PC-3 (cell line): ENCODE results near the gene MRAS. TPM values are rescaled to one million over a fixed set of nuclear protein-coding genes. Genes with fewer than 3 reads are reported as not detected.

Experiments used
- ATAC-seq: fragments of 200-7000 bp; cut with Tn5 transposase; 2 replicates; pipeline ENCODE4 v1.9.1; 2020; ENCODE audit warnings: mild to moderate bottlenecking, moderate library complexity
- BruUV-seq: library from RNA; stranded (reverse); fragments of 400-500 nt; replicated peaks from 2 replicates; lab custom pipeline; 2021; lab: Mats Ljungman, UMichigan
- CTCF ChIA-PET: fragments of 300-600 bp; sonication (Branson Sonifier 250); formaldehyde crosslinking; loops from one replicate; lab custom pipeline; 2022; ENCODE audit warnings: antibody characterized with exemption; lab: Charles Lee
- POLR2A ChIA-PET: fragments of 300-600 bp; sonication (Branson Sonifier 250); formaldehyde crosslinking; loops from one replicate; lab custom pipeline; 2022; ENCODE audit warnings: antibody characterized with exemption; ENCODE audit not compliant: unreplicated experiment; lab: Charles Lee
- DNase-seq: peaks from one replicate; pipeline ENCODE4 v3.0.0-alpha.2; 2015
- H2AFZ ChIP-seq: fragments of 300-600 bp; sonication (generic); 2 replicates; pipeline ENCODE4 v1.6.0; 2016; ENCODE audit warnings: antibody characterized with exemption, low read length
- H3F3A ChIP-seq: fragments of 300-600 bp; sonication (generic); one replicate; pipeline ENCODE4 v1.6.0; 2017; ENCODE audit warnings: antibody characterized with exemption, low read length, control low read depth, mild to moderate bottlenecking; ENCODE audit not compliant: unreplicated experiment
- H3K27ac ChIP-seq: fragments of 300-600 bp; sonication (generic); 2 replicates; pipeline ENCODE4 v1.5.1; 2016; ENCODE audit warnings: mild to moderate bottlenecking, low read length
- H3K27me3 ChIP-seq: fragments of 300-600 bp; sonication (generic); 2 replicates; pipeline ENCODE4 v1.6.1; 2016; ENCODE audit warnings: low read length, mixed read lengths
- H3K36me3 ChIP-seq: fragments of 300-600 bp; sonication (generic); 2 replicates; pipeline ENCODE4 v1.6.1; 2016; ENCODE audit warnings: low read depth, mixed run types, low read length, mixed read lengths
- H3K4me1 ChIP-seq: fragments of 300-600 bp; sonication (generic); 2 replicates; pipeline ENCODE4 v1.5.1; 2016; ENCODE audit warnings: low read length; ENCODE audit not compliant: insufficient read depth
- H3K4me2 ChIP-seq: fragments of 300-600 bp; sonication (generic); 2 replicates; pipeline ENCODE4 v1.6.0; 2016; ENCODE audit warnings: low read length
- H3K4me3 ChIP-seq: fragments of 300-600 bp; sonication (generic); 2 replicates; pipeline ENCODE4 v1.5.1; 2016; ENCODE audit warnings: mild to moderate bottlenecking, low read length, mixed read lengths
- H3K79me2 ChIP-seq: fragments of 300-600 bp; sonication (generic); 2 replicates; pipeline ENCODE4 v1.6.1; 2017; ENCODE audit warnings: low read length, mixed read lengths
- H3K9ac ChIP-seq: fragments of 300-600 bp; sonication (generic); 2 replicates; pipeline ENCODE4 v1.6.0; 2016; ENCODE audit warnings: mild to moderate bottlenecking, low read length
- H3K9me2 ChIP-seq: fragments of 300-600 bp; sonication (generic); replicated peaks from 2 replicates; pipeline ENCODE4 v1.6.1; 2016; ENCODE audit warnings: mixed run types, low read length, mixed read lengths
- H3K9me3 ChIP-seq: fragments of 300-600 bp; sonication (generic); 2 replicates; pipeline ENCODE4 v1.6.1; 2016; ENCODE audit warnings: low read length, mixed read lengths
- H4K20me1 ChIP-seq: fragments of 300-600 bp; sonication (generic); 2 replicates; pipeline ENCODE4 v1.6.1; 2016; ENCODE audit warnings: low read length, mixed read lengths
- EZH2 ChIP-seq: fragments of 300-600 bp; sonication (generic); IDR thresholded peaks from one replicate; pipeline ENCODE4 v1.6.1; 2017; ENCODE audit warnings: antibody characterized with exemption, mild to moderate bottlenecking, low read length; ENCODE audit not compliant: unreplicated experiment
- EZH2phosphoT487 ChIP-seq: fragments of 300-600 bp; sonication (generic); IDR thresholded peaks from 2 replicates; pipeline ENCODE4 v1.6.1; 2018; ENCODE audit warnings: mild to moderate bottlenecking, antibody characterized with exemption, low read length, borderline replicate concordance
- intact Hi-C: fragments of 100-400 bp; cut with micrococcal nuclease; formaldehyde crosslinking; loops from 2 replicates; pipeline ENCODE4 v1.9.0; 2023
- total RNA-seq: library from RNA; depleted of rRNA; stranded (reverse); fragments of >200 nt; gene quantifications from 2 replicates; pipeline ENCODE4 v1.2.3, GENCODE V29; 2014
- TF ChIP-seq, protein P1 (sequence below): fragments of 300-600 bp; sonication (generic); conservative IDR thresholded peaks from 2 replicates; pipeline ENCODE4 v1.5.1; 2017; ENCODE audit warnings: antibody characterized with exemption, low read depth, mild to moderate bottlenecking, low read length

The MRAS gene
- total RNA-seq, 1 experiment from 2014 or later, result 2.8 TPM

GRCh38 chr3:138338811-138339210 lies 9.6 kb upstream of the MRAS start:
- H3K9me2 ChIP-seq, result no peaks in the 10 kb centered on the region
- TF ChIP-seq EZH2 (no peak), EZH2phosphoT487 (no peak)
- TF ChIP-seq, protein P1, sequence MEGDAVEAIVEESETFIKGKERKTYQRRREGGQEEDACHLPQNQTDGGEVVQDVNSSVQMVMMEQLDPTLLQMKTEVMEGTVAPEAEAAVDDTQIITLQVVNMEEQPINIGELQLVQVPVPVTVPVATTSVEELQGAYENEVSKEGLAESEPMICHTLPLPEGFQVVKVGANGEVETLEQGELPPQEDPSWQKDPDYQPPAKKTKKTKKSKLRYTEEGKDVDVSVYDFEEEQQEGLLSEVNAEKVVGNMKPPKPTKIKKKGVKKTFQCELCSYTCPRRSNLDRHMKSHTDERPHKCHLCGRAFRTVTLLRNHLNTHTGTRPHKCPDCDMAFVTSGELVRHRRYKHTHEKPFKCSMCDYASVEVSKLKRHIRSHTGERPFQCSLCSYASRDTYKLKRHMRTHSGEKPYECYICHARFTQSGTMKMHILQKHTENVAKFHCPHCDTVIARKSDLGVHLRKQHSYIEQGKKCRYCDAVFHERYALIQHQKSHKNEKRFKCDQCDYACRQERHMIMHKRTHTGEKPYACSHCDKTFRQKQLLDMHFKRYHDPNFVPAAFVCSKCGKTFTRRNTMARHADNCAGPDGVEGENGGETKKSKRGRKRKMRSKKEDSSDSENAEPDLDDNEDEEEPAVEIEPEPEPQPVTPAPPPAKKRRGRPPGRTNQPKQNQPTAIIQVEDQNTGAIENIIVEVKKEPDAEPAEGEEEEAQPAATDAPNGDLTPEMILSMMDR, result no peak
- CTCF ChIA-PET, result no interaction called here
- BruUV-seq, result no TSS peak
- H3K79me2 ChIP-seq, result no peaks in the 10 kb centered on the region
- POLR2A ChIA-PET, result no interaction called here
- DNase-seq (no peak), ATAC-seq (no peak)
- H4K20me1 ChIP-seq, result no peaks in the 10 kb centered on the region
- H3K27ac ChIP-seq, result no peak overlapping the region
- no peaks in the 10 kb centered on the region for H3K27me3 ChIP-seq
- H3K4me3 ChIP-seq, result no peak overlapping the region
- H3K36me3 ChIP-seq, result no peaks in the 10 kb centered on the region
- no peaks in the 10 kb centered on the region for H3F3A ChIP-seq
- no peak overlapping the region for H2AFZ ChIP-seq
- H3K4me1 ChIP-seq, result no peaks in the 10 kb centered on the region
- no peak overlapping the region for H3K4me2 ChIP-seq
- no peak overlapping the region for H3K9ac ChIP-seq
- H3K9me3 ChIP-seq, result no peaks in the 10 kb centered on the region
- intact Hi-C loops, result no loop called here

DNA sequence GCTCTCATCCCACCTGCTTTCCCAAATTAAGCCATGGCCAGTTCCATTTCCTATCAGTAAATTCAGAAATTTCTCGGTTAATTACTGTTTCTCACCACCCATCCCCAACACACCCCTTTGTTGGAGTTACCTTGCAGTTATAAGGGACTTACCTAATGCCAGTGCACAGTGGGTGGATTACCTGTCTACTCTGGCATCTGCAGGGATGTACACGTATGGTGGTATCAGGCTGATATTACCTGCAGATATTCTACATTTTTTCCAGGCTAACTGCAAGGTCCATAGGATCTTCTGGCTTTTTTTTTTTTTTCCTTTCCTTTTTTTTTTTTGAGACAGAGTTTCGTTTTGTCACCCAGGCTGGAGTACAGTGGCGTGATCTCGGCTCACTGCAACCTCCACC lies 7.9 kb upstream of the MRAS start:
- Histone ChIP-seq H3K9me3 (no peaks in the 10 kb centered on the region), H3K9me2 (no peaks in the 10 kb centered on the region), H2AFZ (no peak overlapping the region), H3K4me3 (no peak overlapping the region), H3K27me3 (no peaks in the 10 kb centered on the region), H4K20me1 (no peaks in the 10 kb centered on the region), H3K4me2 (no peak overlapping the region), H3K9ac (no peak overlapping the region), H3K79me2 (no peaks in the 10 kb centered on the region), H3F3A (no peaks in the 10 kb centered on the region), H3K4me1 (no peaks in the 10 kb centered on the region), H3K27ac (no peak overlapping the region), H3K36me3 (no peaks in the 10 kb centered on the region)
- TF ChIP-seq, protein P1, result no peak
- no peak for TF ChIP-seq EZH2
- TF ChIP-seq EZH2phosphoT487, result no peak
- intact Hi-C loops, result no loop called here
- no peak for DNase-seq
- POLR2A ChIA-PET, result no interaction called here
- CTCF ChIA-PET, result no interaction called here
- BruUV-seq, result no TSS peak
- no peak for ATAC-seq

DNA sequence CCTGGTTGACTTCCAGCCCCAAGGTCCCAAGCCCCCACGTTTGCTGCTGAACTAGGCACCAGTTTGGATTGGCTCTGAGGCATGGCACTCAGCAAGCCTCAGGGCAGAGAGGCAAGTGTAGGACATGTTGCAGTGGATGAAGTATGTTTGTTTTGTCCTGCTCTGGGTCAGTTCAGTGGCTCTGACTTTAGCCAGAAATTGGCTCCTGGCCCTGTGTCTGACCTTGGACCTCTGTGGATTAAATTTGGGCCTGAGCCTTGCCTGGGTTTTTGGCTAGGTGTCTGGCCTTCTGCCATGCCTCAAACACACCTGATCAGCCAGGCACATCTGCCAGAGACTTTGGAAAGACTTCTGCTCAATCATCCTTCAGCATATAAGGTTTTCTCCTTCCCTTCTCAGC lies 3.6 kb upstream of the MRAS start:
- Histone ChIP-seq H3K4me1 (no peaks in the 10 kb centered on the region), H3K27me3 (no peaks in the 10 kb centered on the region), H3F3A (no peaks in the 10 kb centered on the region), H3K4me3 (no peak overlapping the region), H3K79me2 (no peaks in the 10 kb centered on the region), H4K20me1 (no peaks in the 10 kb centered on the region), H3K27ac (no peak overlapping the region), H3K9ac (no peak overlapping the region), H3K36me3 (no peaks in the 10 kb centered on the region), H3K4me2 (no peak overlapping the region), H3K9me2 (no peaks in the 10 kb centered on the region), H3K9me3 (no peaks in the 10 kb centered on the region), H2AFZ (no peak overlapping the region)
- ATAC-seq (no peak), DNase-seq (no peak)
- no TSS peak for BruUV-seq
- intact Hi-C loops, result loop anchor here (5.0 kb wide), 2 partner anchors 48 to 172 kb away; partner anchors contain the start of gene DBR1
- no peak for TF ChIP-seq EZH2phosphoT487
- TF ChIP-seq, protein P1, result no peak
- no peak for TF ChIP-seq EZH2
- POLR2A ChIA-PET, result interaction anchor here (0.6 kb wide), 1 partner anchor 290 kb away, joined by 3 read pairs; no protein-coding TSS in a partner anchor
- CTCF ChIA-PET, result no interaction called here
